ENCODE results near the gene WWOX. TPM values are rescaled to one million over a fixed set of nuclear protein-coding genes. Genes with fewer than 3 reads are reported as not detected.

Gene WWOX
- total and polyA plus RNA-seq, 2 donors (not counting 3 experiments of a cell fraction or from before 2014, with no cell fraction given): 6.2 to 12.5 TPM

DNA sequence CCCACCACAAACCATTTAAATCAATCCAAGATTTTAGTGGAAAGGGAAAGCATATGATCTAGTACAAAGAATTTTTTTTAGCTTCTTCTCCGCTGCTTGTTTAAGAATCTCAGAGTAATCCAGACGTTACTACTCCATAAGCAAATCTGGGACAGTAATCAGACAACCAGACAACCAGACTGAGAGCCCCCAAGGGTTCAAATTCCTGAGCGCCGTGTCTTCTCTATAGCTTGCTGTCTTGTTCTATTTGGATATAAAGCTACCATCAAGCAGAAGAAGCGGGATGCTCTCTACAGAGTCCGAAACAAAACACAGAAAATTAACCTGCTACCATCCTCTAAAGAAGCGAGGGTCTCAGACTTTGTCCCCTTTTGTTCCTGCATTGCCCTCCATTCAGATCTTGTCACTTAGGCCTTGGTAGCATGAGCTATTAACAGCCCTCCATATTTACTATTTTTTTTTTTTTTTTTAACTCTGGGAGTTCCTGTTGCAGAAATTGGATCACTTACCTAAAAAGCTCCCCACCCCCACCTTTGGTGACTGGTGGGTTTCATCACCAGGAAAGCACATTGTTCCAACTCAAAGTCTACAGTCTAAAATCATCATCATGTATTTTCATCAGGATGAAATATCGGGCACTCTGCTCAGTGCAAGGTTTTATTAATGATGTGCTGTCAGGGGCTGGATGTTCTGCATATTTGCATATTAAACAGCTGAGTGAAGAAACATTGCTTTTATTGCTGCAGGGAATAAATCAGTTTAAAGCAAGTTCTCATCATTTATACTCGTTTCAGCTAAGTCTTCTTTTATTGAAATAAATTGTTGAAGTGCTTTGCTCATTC, 576.7 kb downstream of the WWOX start:
- Histone ChIP-seq H4K20me1 (replicated peaks; ENCODE audit: control insufficient read depth, extremely low read depth, insufficient read depth, low read length) (no peaks in the 10 kb centered on the region), H3K4me2 (ENCODE audit: insufficient read depth, low read length) (no peak overlapping the region), H3K79me2 (ENCODE audit: control insufficient read depth, insufficient read depth, low read length) (no peaks in the 10 kb centered on the region), H3K9ac (replicated peaks; ENCODE audit: extremely low read depth, insufficient read depth, low read length) (no peak overlapping the region), H3K9me1 (replicated peaks; ENCODE audit: control insufficient read depth, extremely low read depth, insufficient read depth, low read length) (no peaks in the 10 kb centered on the region), H3K4me1 (ENCODE audit: control insufficient read depth, extremely low read depth, insufficient read depth, low read length) (no peaks in the 10 kb centered on the region), H3K4me3 (replicated peaks in 1 of 3; ENCODE audit: insufficient read depth in 1 of 3, low read depth in 1 of 3, low read length in 3 of 3) (no peak overlapping the region), H3K27me3 (ENCODE audit: control insufficient read depth in 2 of 2, insufficient read depth in 2 of 2, low read length in 2 of 2) (no peaks in the 10 kb centered on the region), H3K27ac (ENCODE audit: insufficient read depth, low read depth, low read length) (no peak overlapping the region), H3K9me3 (replicated peaks; ENCODE audit: control insufficient read depth, insufficient read depth, low read length) (no peaks in the 10 kb centered on the region), H2AFZ (ENCODE audit: low read depth, low read length) (no peak overlapping the region), H3K36me3 (ENCODE audit: control insufficient read depth in 2 of 2, extremely low read depth in 1 of 2, insufficient read depth in 2 of 2, low read length in 2 of 2) (no peaks in the 10 kb centered on the region)
- no peak for TF ChIP-seq EZH2 (IDR thresholded peaks at IDR 0.05; ENCODE audit: borderline replicate concordance, low read depth, low read length, severe bottlenecking)
- no peak for TF ChIP-seq POLR2A (IDR thresholded peaks at IDR 0.05; ENCODE audit: low read depth, low read length)
- TF ChIP-seq JUN (IDR thresholded peaks at IDR 0.05; ENCODE audit: borderline replicate concordance, insufficient read depth, insufficient read length, low read depth): no peak
- TF ChIP-seq, protein P1, sequence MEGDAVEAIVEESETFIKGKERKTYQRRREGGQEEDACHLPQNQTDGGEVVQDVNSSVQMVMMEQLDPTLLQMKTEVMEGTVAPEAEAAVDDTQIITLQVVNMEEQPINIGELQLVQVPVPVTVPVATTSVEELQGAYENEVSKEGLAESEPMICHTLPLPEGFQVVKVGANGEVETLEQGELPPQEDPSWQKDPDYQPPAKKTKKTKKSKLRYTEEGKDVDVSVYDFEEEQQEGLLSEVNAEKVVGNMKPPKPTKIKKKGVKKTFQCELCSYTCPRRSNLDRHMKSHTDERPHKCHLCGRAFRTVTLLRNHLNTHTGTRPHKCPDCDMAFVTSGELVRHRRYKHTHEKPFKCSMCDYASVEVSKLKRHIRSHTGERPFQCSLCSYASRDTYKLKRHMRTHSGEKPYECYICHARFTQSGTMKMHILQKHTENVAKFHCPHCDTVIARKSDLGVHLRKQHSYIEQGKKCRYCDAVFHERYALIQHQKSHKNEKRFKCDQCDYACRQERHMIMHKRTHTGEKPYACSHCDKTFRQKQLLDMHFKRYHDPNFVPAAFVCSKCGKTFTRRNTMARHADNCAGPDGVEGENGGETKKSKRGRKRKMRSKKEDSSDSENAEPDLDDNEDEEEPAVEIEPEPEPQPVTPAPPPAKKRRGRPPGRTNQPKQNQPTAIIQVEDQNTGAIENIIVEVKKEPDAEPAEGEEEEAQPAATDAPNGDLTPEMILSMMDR (IDR thresholded peaks at IDR 0.05; ENCODE audit: extremely low read depth in 1 of 2, insufficient read depth in 1 of 2, low read depth in 1 of 2, low read length in 2 of 2): no peak
- TF ChIP-seq POLR2AphosphoS5 (IDR thresholded peaks at IDR 0.05; ENCODE audit: insufficient read depth, low read depth, low read length): no peak
- no peak for TF ChIP-seq GATA2 (IDR thresholded peaks at IDR 0.05; ENCODE audit: insufficient read depth, insufficient read length, low read depth, low read length)
- no peak for TF ChIP-seq MYC (IDR thresholded peaks at IDR 0.05; ENCODE audit: low read depth, low read length)
- TF ChIP-seq, protein P2, sequence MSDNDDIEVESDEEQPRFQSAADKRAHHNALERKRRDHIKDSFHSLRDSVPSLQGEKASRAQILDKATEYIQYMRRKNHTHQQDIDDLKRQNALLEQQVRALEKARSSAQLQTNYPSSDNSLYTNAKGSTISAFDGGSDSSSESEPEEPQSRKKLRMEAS (IDR thresholded peaks at IDR 0.05; ENCODE audit: insufficient read depth, insufficient read length): no peak
- no peak for TF ChIP-seq FOS (IDR thresholded peaks at IDR 0.05; ENCODE audit: borderline replicate concordance, insufficient read depth, low read length)
- no peak for DNase-seq (ENCODE audit: low read depth, low spot score)
- dilution Hi-C loops (cut with MboI; ENCODE audit: extremely low pct_ligation_motif_present, low sequenced_read_pairs): no loop called here
- BruUV-seq (replicated peaks): no TSS peak
- FAIRE-seq: no peak
- CTCF ChIA-PET: no interaction called here
- intact Hi-C loops (cut with micrococcal nuclease): no loop called here
- POLR2A ChIA-PET: no interaction called here
